ENCODE results near the gene TMBIM6.

DNA sequence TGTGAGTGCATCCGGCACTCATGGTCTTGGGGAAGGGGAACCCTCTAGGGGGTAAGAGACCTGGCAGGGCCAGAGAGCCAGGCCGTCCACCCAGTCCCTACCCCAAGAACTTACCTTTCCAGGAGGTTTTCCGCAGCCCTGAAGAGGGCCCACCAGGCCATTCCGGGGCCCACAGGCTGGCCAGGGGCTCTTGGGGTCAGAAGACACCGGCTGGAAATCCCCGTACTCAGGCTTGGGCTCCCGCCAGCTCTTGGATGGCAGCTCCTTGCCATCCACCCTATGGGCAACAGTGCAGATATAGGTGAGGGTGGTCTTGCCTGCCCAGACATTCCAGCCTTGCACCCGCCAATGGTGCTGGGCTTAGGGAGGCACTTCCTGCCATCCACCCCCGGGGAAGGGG is 52.3 kb downstream of the TMBIM6 start:
- TF ChIP-seq CTCF (conservative IDR thresholded peaks at IDR 0.05 in 1 of 2, IDR thresholded peaks at IDR 0.05 in 1 of 2; ENCODE audit: extremely low read depth in 1 of 2, insufficient read depth in 1 of 2, low read depth in 1 of 2, low read length in 2 of 2): no peak
- TF ChIP-seq EZH2 (IDR thresholded peaks at IDR 0.05; ENCODE audit: borderline replicate concordance, low read length): no peak

Data from mammary epithelial cell (primary cell).